Measurements from ENCODE around the gene NUP98.

DNA sequence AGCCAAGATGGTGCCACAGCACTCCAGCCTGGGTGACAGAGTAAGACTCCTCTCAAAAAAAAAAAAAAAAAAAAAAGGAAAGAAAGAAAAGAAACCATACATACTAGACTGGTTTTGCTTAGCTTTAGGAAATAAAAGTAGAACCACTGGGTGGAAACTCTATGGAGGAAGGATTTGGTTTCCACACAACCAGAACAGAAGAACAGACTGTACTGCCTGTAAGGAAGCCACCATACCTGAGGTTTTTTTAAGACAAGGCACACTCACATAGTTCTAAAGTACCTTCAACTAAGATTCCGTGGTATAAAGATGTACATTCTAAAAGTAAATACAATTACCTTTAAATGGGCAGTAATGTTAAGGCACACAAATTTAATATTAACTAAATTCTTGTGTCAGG, 58.6 kb downstream of the NUP98 start:
- TF ChIP-seq EP300 (IDR thresholded peaks at IDR 0.05; ENCODE audit: borderline replicate concordance) (no peak), CEBPB (IDR thresholded peaks at IDR 0.05) (no peak), ZBTB7A (IDR thresholded peaks at IDR 0.05; ENCODE audit: low read depth) (no peak), YY1 (IDR thresholded peaks at IDR 0.05; ENCODE audit: low read depth) (no peak), NFIC (IDR thresholded peaks at IDR 0.05) (no peak), CREB1 (IDR thresholded peaks at IDR 0.05; ENCODE audit: low read depth) (no peak), REST (IDR thresholded peaks at IDR 0.05; ENCODE audit: low read depth) (no peak), TEAD4 (IDR thresholded peaks at IDR 0.05) (no peak), USF1 (IDR thresholded peaks at IDR 0.05) (no peak), EGR1 (IDR thresholded peaks at IDR 0.05) (no peak), RAD21 (IDR thresholded peaks at IDR 0.05; ENCODE audit: low read depth) (no peak), TCF12 (IDR thresholded peaks at IDR 0.05; ENCODE audit: low read depth) (no peak)

All from Ishikawa (cell line).